Stimulated activated CD8-positive, alpha-beta memory T cell treated with anti-CD3 and anti-CD28 coated beads, Interleukin-12 subunit alpha, Interleukin-12 subunit beta, amount 100 ng/mL, for 24 hours (primary cell): ENCODE results near the gene RNF220.
"Not testable (repeated sequence)": the region's sequence is repeated elsewhere in the genome, so short reads cannot be mapped to it uniquely, and the experiment has no call there.

Source experiments
- DNase-seq: peaks from one replicate; pipeline ENCODE4 v3.0.0-alpha.2; 2020; ENCODE audit errors: extremely low read depth

The RNF220 gene

GRCh38 chr1:44653107-44653964, 248.3 kb downstream of the RNF220 start:
- no peak for DNase-seq

GRCh38 chr1:44654621-44655187, 249.6 kb downstream of the RNF220 start:
- no peak for DNase-seq

- DNase-seq: no peak
These were observed 250.6 kb downstream of the RNF220 start for GRCh38 chr1:44655609-44656008.

- no peak for DNase-seq
These were observed 254.5 kb downstream of the RNF220 start for GRCh38 chr1:44659566-44659965.

- DNase-seq: no peak
These were observed 255.1 kb downstream of the RNF220 start for GRCh38 chr1:44660176-44660575.

GRCh38 chr1:44661781-44662682, 257.0 kb downstream of the RNF220 start:
- no peak for DNase-seq

GRCh38 chr1:44662683-44663030, 257.6 kb downstream of the RNF220 start:
- no peak for DNase-seq

GRCh38 chr1:44663417-44663816, 258.4 kb downstream of the RNF220 start:
- DNase-seq: no peak

- no peak for DNase-seq
These were observed 259.8 kb downstream of the RNF220 start for GRCh38 chr1:44664730-44665370.

- not testable (repeated sequence) for DNase-seq
These were observed 261.7 kb downstream of the RNF220 start for GRCh38 chr1:44666719-44667118.

- no peak for DNase-seq
These were observed 265.9 kb downstream of the RNF220 start for GRCh38 chr1:44670751-44671640.

GRCh38 chr1:44672254-44672955, 267.4 kb downstream of the RNF220 start:
- DNase-seq: no peak

GRCh38 chr1:44672961-44673674, 268.1 kb downstream of the RNF220 start:
- DNase-seq: no peak

GRCh38 chr1:44673675-44674112, 268.6 kb downstream of the RNF220 start:
- DNase-seq: no peak

- DNase-seq: peak; percentile 97
These were observed 269.3 kb downstream of the RNF220 start, which contains the start of the genes ARMH1 and TMEM53 for GRCh38 chr1:44674113-44675000. Gene ARMH1 (plus strand): TSS chr1:44674714. CDS start chr1:44689698, 14,984 bp downstream. Gene TMEM53 (minus strand): TSS chr1:44674481. CDS start chr1:44674391, 90 bp downstream.

GRCh38 chr1:44675186-44675585, 270.1 kb downstream of the RNF220 start:
- no peak for DNase-seq

- no peak for DNase-seq
These were observed 271.6 kb downstream of the RNF220 start for GRCh38 chr1:44676484-44677200.
